ENCODE results near the gene AIF1L.
"Not testable (repeated sequence)": the region's sequence is repeated elsewhere in the genome, so short reads cannot be mapped to it uniquely, and the experiment has no call there.

GRCh38 chr9:131115360-131115742 lies 19.0 kb downstream of the AIF1L start:
- TF ChIP-seq TAF1 (IDR thresholded peaks at IDR 0.05; ENCODE audit: borderline replicate concordance, low read depth, low read length); POLR2AphosphoS5 (IDR thresholded peaks at IDR 0.05; ENCODE audit: low read depth, low read length): not testable (repeated sequence)

Measured in GM12892 (cell line).